ENCODE measurements around the gene NUP210.

- no peak for TF ChIP-seq KDM5A (IDR thresholded peaks at IDR 0.05; ENCODE audit: borderline replicate concordance, low read length)
- TF ChIP-seq NBN (conservative IDR thresholded peaks at IDR 0.05), result no peak
- TF ChIP-seq TCF12 (IDR thresholded peaks at IDR 0.05), result no peak
- TF ChIP-seq TCF12 (CRISPR knock-in tag; IDR thresholded peaks at IDR 0.05), result no peak
- TF ChIP-seq, protein P1, sequence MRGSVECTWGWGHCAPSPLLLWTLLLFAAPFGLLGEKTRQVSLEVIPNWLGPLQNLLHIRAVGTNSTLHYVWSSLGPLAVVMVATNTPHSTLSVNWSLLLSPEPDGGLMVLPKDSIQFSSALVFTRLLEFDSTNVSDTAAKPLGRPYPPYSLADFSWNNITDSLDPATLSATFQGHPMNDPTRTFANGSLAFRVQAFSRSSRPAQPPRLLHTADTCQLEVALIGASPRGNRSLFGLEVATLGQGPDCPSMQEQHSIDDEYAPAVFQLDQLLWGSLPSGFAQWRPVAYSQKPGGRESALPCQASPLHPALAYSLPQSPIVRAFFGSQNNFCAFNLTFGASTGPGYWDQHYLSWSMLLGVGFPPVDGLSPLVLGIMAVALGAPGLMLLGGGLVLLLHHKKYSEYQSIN (CRISPR knock-in tag; IDR thresholded peaks at IDR 0.05; ENCODE audit: borderline replicate concordance), result no peak
- TF ChIP-seq ZNF251 (CRISPR knock-in tag; IDR thresholded peaks at IDR 0.05), result no peak
- TF ChIP-seq HNRNPUL1 (IDR thresholded peaks at IDR 0.05; ENCODE audit: low read depth, low read length), result no peak
- TF ChIP-seq POLR2A (IDR thresholded peaks at IDR 0.05; ENCODE audit: insufficient read depth in 1 of 2, low read depth in 2 of 2, low read length in 2 of 2), result no peak
- no peak for TF ChIP-seq ZC3H13 (CRISPR knock-in tag; IDR thresholded peaks at IDR 0.05)
- no peak for TF ChIP-seq ZNF101 (CRISPR knock-in tag; IDR thresholded peaks at IDR 0.05; ENCODE audit: borderline replicate concordance, low read depth)
- no peak for TF ChIP-seq JUNB (CRISPR knock-in tag; IDR thresholded peaks at IDR 0.05; ENCODE audit: borderline replicate concordance)
- TF ChIP-seq SP1 (IDR thresholded peaks at IDR 0.05), result no peak
- no peak for TF ChIP-seq SP1 (CRISPR knock-in tag; IDR thresholded peaks at IDR 0.05)
- TF ChIP-seq, protein P2, sequence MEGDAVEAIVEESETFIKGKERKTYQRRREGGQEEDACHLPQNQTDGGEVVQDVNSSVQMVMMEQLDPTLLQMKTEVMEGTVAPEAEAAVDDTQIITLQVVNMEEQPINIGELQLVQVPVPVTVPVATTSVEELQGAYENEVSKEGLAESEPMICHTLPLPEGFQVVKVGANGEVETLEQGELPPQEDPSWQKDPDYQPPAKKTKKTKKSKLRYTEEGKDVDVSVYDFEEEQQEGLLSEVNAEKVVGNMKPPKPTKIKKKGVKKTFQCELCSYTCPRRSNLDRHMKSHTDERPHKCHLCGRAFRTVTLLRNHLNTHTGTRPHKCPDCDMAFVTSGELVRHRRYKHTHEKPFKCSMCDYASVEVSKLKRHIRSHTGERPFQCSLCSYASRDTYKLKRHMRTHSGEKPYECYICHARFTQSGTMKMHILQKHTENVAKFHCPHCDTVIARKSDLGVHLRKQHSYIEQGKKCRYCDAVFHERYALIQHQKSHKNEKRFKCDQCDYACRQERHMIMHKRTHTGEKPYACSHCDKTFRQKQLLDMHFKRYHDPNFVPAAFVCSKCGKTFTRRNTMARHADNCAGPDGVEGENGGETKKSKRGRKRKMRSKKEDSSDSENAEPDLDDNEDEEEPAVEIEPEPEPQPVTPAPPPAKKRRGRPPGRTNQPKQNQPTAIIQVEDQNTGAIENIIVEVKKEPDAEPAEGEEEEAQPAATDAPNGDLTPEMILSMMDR (CRISPR knock-in tag; IDR thresholded peaks at IDR 0.05), result no peak
Measured at GRCh38 chr3:13364602-13365271, 55.4 kb downstream of the NUP210 start.

All from HepG2 (cell line).